Sigmoid colon (tissue), 7 donors: Measurements from ENCODE around the gene TJP3. TPM values are rescaled to one million over a fixed set of nuclear protein-coding genes. Genes with fewer than 3 reads are reported as not detected.

Experiments used
- DNase-seq: peaks from one replicate; pipeline ENCODE4 v3.0.0-alpha.2; 2019
- H3K27ac ChIP-seq, 4 donors: fragments of 200-600 bp; sonication (generic); one replicate each; pipeline ENCODE4 v1.5.1; 2016 to 2019; ENCODE audit warnings: mild to moderate bottlenecking in 1 of 4
- H3K27me3 ChIP-seq, 3 donors: fragments of 200-600 bp; sonication (generic); one replicate each; pipeline ENCODE4 v1.5.1; 2019; ENCODE audit warnings: mild to moderate bottlenecking in 1 of 3
- H3K36me3 ChIP-seq, 4 donors: fragments of 200-600 bp; sonication (generic); one replicate each; pipeline ENCODE4 v1.5.1; 2016 to 2019
- H3K4me1 ChIP-seq, 4 donors: fragments of 200-600 bp; sonication (generic); one replicate each; pipeline ENCODE4 v1.5.1; 2017 to 2019
- H3K4me3 ChIP-seq, 4 donors: fragments of 200-600 bp; sonication (generic); one replicate each; pipeline ENCODE4 v1.5.1; 2017 to 2019; ENCODE audit warnings: mild to moderate bottlenecking in 2 of 4, moderate library complexity in 1 of 4
- H3K9me3 ChIP-seq, 4 donors: fragments of 200-600 bp in 3 of 4; sonication (generic) in 3 of 4; one replicate each; pipeline versions ENCODE4 v1.5.1 to v1.6.1; 2013 to 2019
- EP300 ChIP-seq, 4 donors: sonication (generic); formaldehyde crosslinking; IDR thresholded peaks; one replicate each; pipeline ENCODE4 v1.6.1; 2017; ENCODE audit warnings: antibody characterized with exemption in 4 of 4
- POLR2A ChIP-seq, 2 donors: fragments of 450-650 bp; IDR thresholded peaks; one replicate each; pipeline ENCODE4 v1.6.1; 2016; ENCODE audit warnings: antibody characterized with exemption in 2 of 2, mild to moderate bottlenecking in 2 of 2, moderate library complexity in 2 of 2
- POLR2AphosphoS5 ChIP-seq, 4 donors: sonication (generic); formaldehyde crosslinking; IDR thresholded peaks; one replicate each; pipeline ENCODE4 v1.6.1; 2017; ENCODE audit warnings: antibody characterized with exemption in 4 of 4
- WGBS, 2 donors: extraction: QIAGEN DNeasy Blood & Tissue Kit; methylation state at CpG; one replicate each; pipeline ENCODE4 v1.1.7; 2013; 5-methylcytosine and 5-hydroxymethylcytosine counted together
- intact Hi-C: fragments of 100-400 bp; cut with DNase I; formaldehyde crosslinking; loops from one replicate; pipeline ENCODE4 v1.15.1; 2023
- polyA plus RNA-seq, 3 donors: library from polyadenylated mRNA; stranded (reverse); fragments of 200-250 nt; gene quantifications; one replicate each; pipeline ENCODE4 v1.2.3, GENCODE V29; 2013
- total RNA-seq, 4 donors: library from RNA; depleted of rRNA; stranded (reverse); fragments of >200 nt; gene quantifications; one replicate each; pipeline ENCODE4 v1.1.0, GENCODE V29; 2016
- TF ChIP-seq, protein P1 (sequence below), 4 experiments: fragments of 450-650 bp in 3 of 4; fragments of 200-600 bp in 1 of 4; IDR thresholded peaks; one replicate each; pipeline ENCODE4 v1.5.1; 2016 to 2019; ENCODE audit warnings: antibody characterized with exemption in 4 of 4, mild to moderate bottlenecking in 3 of 4, moderate library complexity in 2 of 4
- donor health status: healthy with polysubstance abuse.
- donor health status: Bipolar disorder and iron deficiency.
- donor health status: healthy.

The TJP3 gene
- total and polyA plus RNA-seq, 7 donors, result 0.33 to 245 (median 80.2) TPM; not detected in 1

DNA sequence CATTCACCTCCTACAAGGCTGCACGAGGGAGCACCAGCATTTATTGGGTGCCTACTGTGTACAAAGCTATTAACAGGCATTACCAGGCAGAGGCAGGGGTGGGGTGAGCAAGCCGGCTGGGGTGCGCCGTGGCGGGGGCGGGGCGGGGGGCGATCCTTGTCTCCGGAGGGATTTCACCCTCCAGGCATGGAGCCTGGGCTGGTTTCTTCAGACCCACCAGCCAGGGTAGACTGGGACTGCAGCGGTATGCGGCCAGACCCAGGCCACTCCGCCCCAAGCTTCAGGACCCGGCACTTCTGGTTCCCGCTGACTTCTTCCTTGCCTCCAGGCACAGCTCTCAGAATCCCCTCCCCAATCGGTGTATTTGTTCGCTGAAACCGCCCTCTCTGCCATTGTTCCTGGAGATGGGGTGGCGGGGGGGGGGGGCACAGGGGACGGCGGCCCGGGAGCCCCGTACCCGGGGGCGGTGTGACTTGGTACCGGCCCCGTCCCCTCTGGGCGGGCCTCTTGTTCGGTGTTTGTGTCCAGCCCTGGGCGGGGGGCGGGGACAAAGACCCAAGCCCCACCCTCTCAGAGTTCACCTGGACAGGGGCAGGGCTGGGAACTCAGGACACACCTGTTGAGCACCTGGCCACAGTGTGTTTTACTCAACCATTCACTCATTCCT, 14.4 kb downstream of the TJP3 start:
- no peak for DNase-seq
- H3K36me3 ChIP-seq, result no peaks in the 10 kb centered on the region
- WGBS, 2 donors, result 2 to 9% methylated on average over 30 of the region's 30 CpGs
- H3K27ac ChIP-seq, result no peak overlapping the region
- H3K4me3 ChIP-seq, result peak overlapping the region in 1 of 4 donors; percentile 5
- intact Hi-C loops, result no loop called here
- no peak for TF ChIP-seq EP300 (IDR thresholded peaks at IDR 0.05)
- no peak for TF ChIP-seq POLR2AphosphoS5 (IDR thresholded peaks at IDR 0.05)
- TF ChIP-seq, protein P1, sequence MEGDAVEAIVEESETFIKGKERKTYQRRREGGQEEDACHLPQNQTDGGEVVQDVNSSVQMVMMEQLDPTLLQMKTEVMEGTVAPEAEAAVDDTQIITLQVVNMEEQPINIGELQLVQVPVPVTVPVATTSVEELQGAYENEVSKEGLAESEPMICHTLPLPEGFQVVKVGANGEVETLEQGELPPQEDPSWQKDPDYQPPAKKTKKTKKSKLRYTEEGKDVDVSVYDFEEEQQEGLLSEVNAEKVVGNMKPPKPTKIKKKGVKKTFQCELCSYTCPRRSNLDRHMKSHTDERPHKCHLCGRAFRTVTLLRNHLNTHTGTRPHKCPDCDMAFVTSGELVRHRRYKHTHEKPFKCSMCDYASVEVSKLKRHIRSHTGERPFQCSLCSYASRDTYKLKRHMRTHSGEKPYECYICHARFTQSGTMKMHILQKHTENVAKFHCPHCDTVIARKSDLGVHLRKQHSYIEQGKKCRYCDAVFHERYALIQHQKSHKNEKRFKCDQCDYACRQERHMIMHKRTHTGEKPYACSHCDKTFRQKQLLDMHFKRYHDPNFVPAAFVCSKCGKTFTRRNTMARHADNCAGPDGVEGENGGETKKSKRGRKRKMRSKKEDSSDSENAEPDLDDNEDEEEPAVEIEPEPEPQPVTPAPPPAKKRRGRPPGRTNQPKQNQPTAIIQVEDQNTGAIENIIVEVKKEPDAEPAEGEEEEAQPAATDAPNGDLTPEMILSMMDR (IDR thresholded peaks at IDR 0.05), result no peak
- peaks cover 0 to 23% (median 19%) of the 10 kb centered on the region in 4 donors for H3K4me1 ChIP-seq
- peaks cover 36 to 68% (median 45%) of the 10 kb centered on the region in 3 donors for H3K27me3 ChIP-seq
- H3K9me3 ChIP-seq, result no peaks in the 10 kb centered on the region

DNA sequence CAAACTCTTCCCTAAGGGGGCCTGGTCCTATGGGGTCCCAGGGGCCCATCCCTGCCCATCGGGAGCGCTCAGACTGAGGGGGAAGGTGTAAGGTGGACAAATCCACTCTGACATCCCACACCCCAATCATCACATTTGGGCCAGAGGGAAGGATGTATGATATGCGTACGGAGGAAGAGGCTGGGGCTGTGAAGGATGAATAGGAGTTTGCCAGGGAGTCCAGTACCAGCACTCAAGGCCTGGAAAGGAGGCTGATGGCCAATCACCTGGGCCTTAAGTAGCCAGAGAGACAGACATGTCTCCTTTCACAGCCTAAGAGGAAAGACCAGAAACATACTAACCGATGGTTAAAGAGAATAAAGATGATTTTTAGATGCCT, 14.9 kb downstream of the TJP3 start:
- intact Hi-C loops, result no loop called here
- Histone ChIP-seq H3K27me3 (peaks cover 36 to 68% (median 45%) of the 10 kb centered on the region in 3 donors), H3K4me3 (no peak overlapping the region), H3K36me3 (no peaks in the 10 kb centered on the region), H3K4me1 (peaks cover 0 to 23% (median 19%) of the 10 kb centered on the region in 4 donors), H3K27ac (no peak overlapping the region), H3K9me3 (no peaks in the 10 kb centered on the region)
- 85 to 87% methylated on average over 5 of the region's 5 CpGs for WGBS, 2 donors
- DNase-seq, result no peak
- no peak for TF ChIP-seq POLR2AphosphoS5 (IDR thresholded peaks at IDR 0.05)
- no peak for TF ChIP-seq POLR2A (IDR thresholded peaks at IDR 0.05)
- no peak for TF ChIP-seq EP300 (IDR thresholded peaks at IDR 0.05)
- TF ChIP-seq, protein P1 (IDR thresholded peaks at IDR 0.05), result no peak

- intact Hi-C loops, result no loop called here
- 57 to 58% methylated on average over 8 of the region's 8 CpGs for WGBS, 2 donors
- DNase-seq, result no peak
- Histone ChIP-seq H3K36me3 (no peaks in the 10 kb centered on the region), H3K27me3 (peaks cover 36 to 65% (median 45%) of the 10 kb centered on the region in 3 donors), H3K4me1 (peaks cover 0 to 20% (median 18%) of the 10 kb centered on the region in 4 donors), H3K9me3 (no peaks in the 10 kb centered on the region), H3K27ac (no peak overlapping the region), H3K4me3 (no peak overlapping the region)
- TF ChIP-seq EP300 (IDR thresholded peaks at IDR 0.05), result no peak
These were observed 15.7 kb downstream of the TJP3 start for GRCh38 chr19:3723883-3724282.

DNA sequence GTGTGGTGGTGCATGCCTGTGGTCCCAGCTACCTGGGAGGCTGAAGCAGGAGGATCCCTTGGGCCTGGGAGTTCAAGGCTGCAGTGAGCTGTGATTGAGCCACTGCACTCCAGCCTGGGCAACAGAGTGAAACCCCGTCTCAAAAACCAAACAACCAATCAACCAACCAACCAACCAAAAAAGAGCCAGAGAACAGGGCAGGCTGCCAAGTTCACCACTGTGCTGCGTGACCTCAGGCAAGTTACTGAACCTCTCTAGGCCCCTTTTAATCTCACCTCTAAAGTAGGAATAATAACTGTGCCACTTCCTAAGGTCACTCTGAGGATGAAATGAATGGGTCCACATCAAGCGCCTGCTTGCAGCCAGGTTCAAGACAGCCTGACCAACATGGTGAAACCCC, 16.9 kb downstream of the TJP3 start:
- no peak overlapping the region for H3K4me3 ChIP-seq
- H3K9me3 ChIP-seq, result peaks cover 0 to 3% (median 0%) of the 10 kb centered on the region in 4 donors
- intact Hi-C loops, result no loop called here
- WGBS, 2 donors, result 58 to 74% methylated on average over 3 of the region's 3 CpGs
- H3K27ac ChIP-seq, result no peak overlapping the region
- peaks cover 0 to 18% (median 17%) of the 10 kb centered on the region in 4 donors for H3K4me1 ChIP-seq
- peaks cover 33 to 52% (median 39%) of the 10 kb centered on the region in 3 donors for H3K27me3 ChIP-seq
- DNase-seq, result no peak
- TF ChIP-seq POLR2A (IDR thresholded peaks at IDR 0.05) (no peak), POLR2AphosphoS5 (IDR thresholded peaks at IDR 0.05) (no peak), EP300 (IDR thresholded peaks at IDR 0.05) (no peak)
- TF ChIP-seq, protein P1 (IDR thresholded peaks at IDR 0.05), result no peak
- no peaks in the 10 kb centered on the region for H3K36me3 ChIP-seq

DNA sequence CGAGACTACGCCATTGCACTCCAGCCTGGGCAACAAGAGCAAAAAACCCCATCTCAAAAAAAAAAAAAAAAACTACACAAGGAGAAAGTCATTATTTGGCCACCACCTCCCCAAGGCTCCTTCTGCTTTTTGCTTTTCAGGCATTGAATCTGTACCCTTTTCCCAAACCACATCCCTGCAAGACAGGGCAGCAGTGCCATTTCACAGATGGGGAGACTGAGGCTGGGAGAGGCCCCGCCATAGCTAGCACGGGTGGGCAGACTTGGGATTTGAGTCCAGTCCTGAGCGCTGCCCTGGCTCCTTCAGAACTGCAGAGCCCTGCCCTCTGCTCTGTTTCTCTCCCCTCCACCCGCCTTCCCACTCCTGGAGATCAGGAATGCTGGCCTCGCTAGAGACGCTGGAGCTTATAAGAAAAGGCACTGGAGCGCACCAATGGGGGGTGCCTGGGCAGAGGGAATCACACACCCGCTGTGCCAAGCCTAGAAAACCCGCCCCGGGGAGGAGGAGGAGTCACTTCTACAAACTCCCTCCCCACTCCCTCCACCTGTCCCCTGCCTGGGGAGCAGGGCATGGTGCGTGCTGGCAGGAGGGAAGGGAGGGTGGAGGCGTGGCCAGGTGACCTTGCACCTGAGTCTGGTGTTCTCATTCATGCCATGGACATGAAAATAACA, 17.6 kb downstream of the TJP3 start:
- Histone ChIP-seq H3K36me3 (no peaks in the 10 kb centered on the region), H3K27me3 (peaks cover 27 to 46% (median 33%) of the 10 kb centered on the region in 3 donors), H3K4me1 (peaks cover 0 to 18% (median 17%) of the 10 kb centered on the region in 4 donors), H3K4me3 (no peak overlapping the region), H3K27ac (no peak overlapping the region), H3K9me3 (peaks cover 0 to 3% (median 0%) of the 10 kb centered on the region in 4 donors)
- intact Hi-C loops, result no loop called here
- 16 to 29% methylated on average over 14 of the region's 14 CpGs for WGBS, 2 donors
- DNase-seq, result no peak
- no peak for TF ChIP-seq POLR2AphosphoS5 (IDR thresholded peaks at IDR 0.05)
- TF ChIP-seq POLR2A (IDR thresholded peaks at IDR 0.05), result no peak
- TF ChIP-seq EP300 (IDR thresholded peaks at IDR 0.05), result no peak
- TF ChIP-seq, protein P1 (IDR thresholded peaks at IDR 0.05), result no peak
